K562 (cell line): ENCODE results near the gene KRTAP10-8. TPM values are rescaled to one million over a fixed set of nuclear protein-coding genes. Genes with fewer than 3 reads are reported as not detected.

Experiments
- ATAC-seq: fragments of 200-7000 bp; cut with Tn5 transposase; 3 replicates; pipeline ENCODE4 v1.9.1; 2020; ENCODE audit warnings: moderate library complexity
- BruUV-seq: library from RNA; stranded (reverse); fragments of 400-500 nt; replicated peaks from 2 replicates; lab custom pipeline; 2021; lab: Mats Ljungman, UMichigan
- CTCF ChIA-PET: fragments of 300-600 bp; formaldehyde crosslinking; extraction: SDS; loops from one replicate; lab custom pipeline; 2021; ENCODE audit warnings: low intra/inter-chr PET ratio; lab: Yijun Ruan, JAX
- POLR2A ChIA-PET: fragments of 300-600, 350-650 bp; sonication (Branson Sonifier 250); formaldehyde crosslinking; extraction: SDS; loops from one replicate; lab custom pipeline; 2021; ENCODE audit warnings: antibody characterized with exemption, inconsistent platforms; lab: Yijun Ruan, JAX
- DNase-seq, 4 experiments: peaks; one replicate each; pipeline versions ENCODE4 v3.0.0 to v3.0.0-alpha.2; 2011 to 2018; ENCODE audit warnings: low spot score in 3 of 4, mixed read lengths in 3 of 4; ENCODE audit errors: extremely low read depth in 1 of 4
- FAIRE-seq: peaks from 2 replicates; lab custom pipeline; 2011; peaks lifted over from hg19 to GRCh38; lab: Jason Lieb, UNC
- H2AFZ ChIP-seq: 2 replicates; pipeline ENCODE4 v1.6.0; 2011; ENCODE audit warnings: low read depth, low read length, control low read depth, inconsistent platforms
- H3K27ac ChIP-seq: fragments of 200-600 bp; 3 replicates; pipeline ENCODE4 v1.8.0; 2011; ENCODE audit warnings: low read depth, mild to moderate bottlenecking, control low read depth, inconsistent platforms, low read length, moderate library complexity, mixed read lengths; ENCODE audit errors: extremely low read depth
- H3K27me3 ChIP-seq, 2 experiments: fragments of 300-600 bp in 1 of 2; 2 replicates in 1 of 2; 3 replicates in 1 of 2; pipeline versions ENCODE4 v1.6.0 to v1.8.0; 2011; ENCODE audit warnings: inconsistent platforms in 2 of 2, low read length in 2 of 2, mild to moderate bottlenecking in 1 of 2, mixed read lengths in 1 of 2, moderate library complexity in 1 of 2; ENCODE audit not compliant: control insufficient read depth in 2 of 2, insufficient read depth in 2 of 2
- H3K36me3 ChIP-seq: fragments of 300-600 bp; 3 replicates; pipeline ENCODE4 v1.8.0; 2011; ENCODE audit warnings: mild to moderate bottlenecking, low read length, inconsistent platforms; ENCODE audit not compliant: control insufficient read depth, insufficient read depth
- H3K4me1 ChIP-seq, 2 experiments: fragments of 200-600 bp in 1 of 2; replicated peaks in 1 of 2; 2 replicates in 1 of 2; 3 replicates in 1 of 2; pipeline versions ENCODE4 v1.5.1 to v1.8.0; 2011; ENCODE audit warnings: inconsistent platforms in 2 of 2, low read length in 2 of 2, mild to moderate bottlenecking in 1 of 2, mixed read lengths in 1 of 2, moderate library complexity in 1 of 2; ENCODE audit not compliant: control insufficient read depth in 2 of 2, insufficient read depth in 2 of 2
- H3K4me2 ChIP-seq: 2 replicates; pipeline ENCODE4 v1.6.1; 2011; ENCODE audit warnings: low read length, control low read depth, inconsistent platforms, mixed read lengths; ENCODE audit not compliant: insufficient read depth
- H3K4me3 ChIP-seq: fragments of 200-600 bp; sonication (generic), shearing (Covaris generic); 2 replicates; pipeline ENCODE4 v1.5.1; 2016; ENCODE audit warnings: control low read depth, inconsistent platforms
- H3K79me2 ChIP-seq: fragments of 200-600 bp; 3 replicates; pipeline ENCODE4 v1.8.0; 2011; ENCODE audit warnings: low read length, inconsistent platforms; ENCODE audit not compliant: control insufficient read depth, insufficient read depth
- H3K9ac ChIP-seq, 2 experiments: 2 replicates each; pipeline versions ENCODE4 v1.6.0 to v1.6.1; 2011; ENCODE audit warnings: low read depth in 2 of 2, low read length in 2 of 2, control low read depth in 1 of 2, inconsistent platforms in 1 of 2, mild to moderate bottlenecking in 1 of 2, mixed read lengths in 1 of 2; ENCODE audit not compliant: insufficient read depth in 1 of 2
- H3K9me1 ChIP-seq: one replicate; pipeline ENCODE4 v1.6.0; 2011; ENCODE audit warnings: inconsistent platforms, mild to moderate bottlenecking, low read length, moderate library complexity; ENCODE audit not compliant: control insufficient read depth, insufficient read depth
- H3K9me3 ChIP-seq: replicated peaks from 2 replicates; pipeline ENCODE4 v1.5.1; 2011; ENCODE audit warnings: low read depth, low read length, inconsistent platforms; ENCODE audit not compliant: control insufficient read depth, insufficient read depth
- H4K20me1 ChIP-seq: replicated peaks from 2 replicates; pipeline ENCODE4 v1.6.1; 2011; ENCODE audit warnings: low read length, inconsistent platforms, mixed read lengths; ENCODE audit not compliant: control insufficient read depth, insufficient read depth
- AFF1 ChIP-seq, 2 experiments: fragments of 450-650 bp; IDR thresholded peaks; 2 replicates each; pipeline ENCODE4 v1.6.1; 2018; ENCODE audit warnings: mild to moderate bottlenecking in 2 of 2, low read depth in 1 of 2; ENCODE audit not compliant: partially characterized antibody in 2 of 2
- BRF1 ChIP-seq: IDR thresholded peaks from 3 replicates; pipeline ENCODE4 v1.6.1; 2011; ENCODE audit warnings: borderline replicate concordance, mild to moderate bottlenecking; ENCODE audit not compliant: insufficient read length; ENCODE audit errors: extremely low read depth
- ZNF77 ChIP-seq: fragments of 250-450 bp; sonication (Bioruptor Pico); IDR thresholded peaks from 2 replicates; pipeline ENCODE4 v1.5.0; 2020
- WGBS: fragments of 100-300 bp; shearing (Covaris generic); methylation state at CpG from one replicate; pipeline ENCODE4 v1.1.6; 2016; ENCODE audit warnings: low coverage, mixed read lengths; ENCODE audit not compliant: insufficient coverage; ENCODE audit errors: missing lambda C conversion rate; 5-methylcytosine and 5-hydroxymethylcytosine counted together
- in situ Hi-C: fragments of 300-500 bp; cut with MboI; formaldehyde crosslinking; loops from 4 replicates; pipeline ENCODE4 v1.15.0; 2018; ENCODE audit warnings: inconsistent platforms, mixed read lengths
- intact Hi-C: fragments of 100-400 bp; cut with micrococcal nuclease; formaldehyde crosslinking; loops from 2 replicates; pipeline ENCODE4 v1.14.2; 2022
- polyA plus RNA-seq, 8 experiments: library from polyadenylated mRNA; depleted of rRNA in 4 of 8; stranded (reverse) in 5 of 8; unstranded in 3 of 8; fragments of >200 nt; fragmentation: Nextera tagmentation in 2 of 8; fragmentation: Illumina TruSeq in 1 of 8; extraction: Ambion mirVana in 2 of 8; extraction: Trizol in 1 of 8; gene quantifications; 2 replicates each; pipeline versions ENCODE4 v1.2.1 to v1.2.3, GENCODE V29; 2011 to 2014; ENCODE audit warnings: inconsistent platforms in 1 of 8, missing spikeins in 1 of 8
- total RNA-seq, 7 experiments: library from RNA; depleted of rRNA in 6 of 7; stranded (reverse); fragments of >200 nt in 6 of 7; fragmentation: Illumina TruSeq in 2 of 7; extraction: Trizol in 2 of 7; gene quantifications; 2 replicates each; pipeline versions ENCODE4 v1.2.1 to v1.2.3, GENCODE V29; 2011 to 2021; ENCODE audit warnings: low replicate concordance in 1 of 7

The KRTAP10-8 gene
- total and polyA plus RNA-seq, 9 of the 15 experiments (the other 6 are each of a cell fraction or from before 2014, with no cell fraction given) = not detected

DNA sequence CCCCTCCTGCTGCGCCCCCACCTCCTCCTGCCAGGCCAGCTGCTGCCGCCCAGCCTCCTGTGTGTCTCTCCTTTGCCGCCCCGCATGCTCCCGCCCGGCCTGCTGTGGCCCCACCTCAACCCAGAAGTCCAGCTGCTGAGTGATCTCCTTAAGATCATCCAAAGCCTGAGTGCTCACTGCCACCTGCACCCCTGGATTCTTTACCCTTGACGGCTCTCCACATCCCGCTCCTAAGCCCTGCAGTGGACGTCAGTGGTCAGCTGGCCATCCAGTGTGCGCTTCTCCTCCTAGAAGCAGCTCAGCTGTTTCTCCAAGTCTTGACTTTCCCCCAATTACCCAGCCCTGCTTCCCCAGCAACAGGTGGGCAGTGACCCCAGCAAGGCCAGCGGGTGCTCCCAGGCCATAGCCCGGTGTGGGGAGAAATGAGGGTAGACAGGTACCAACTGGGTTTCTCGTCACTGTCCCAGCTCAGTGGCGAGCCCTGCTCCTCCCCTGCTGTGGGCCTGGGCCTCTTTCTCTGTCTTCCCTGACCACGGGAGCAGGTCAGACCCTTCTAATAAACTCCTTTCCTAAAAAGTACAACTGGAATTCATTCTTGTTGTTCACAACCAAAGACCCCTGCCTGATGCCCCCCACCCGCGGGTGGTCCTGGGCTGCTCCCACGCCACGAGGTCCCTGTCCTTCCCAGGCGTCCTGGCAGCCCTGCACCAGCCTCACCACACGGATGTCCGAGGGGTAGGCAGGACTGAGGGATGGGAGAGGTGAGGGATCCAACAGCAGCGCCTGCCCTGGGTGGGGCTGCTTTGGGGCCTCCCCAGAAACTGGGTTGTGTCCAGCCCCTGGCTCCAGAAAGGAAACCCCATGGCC, 10.1 kb upstream of the KRTAP10-8 start:
- intact Hi-C loops (no loop called here), in situ Hi-C loops (no loop called here)
- H3K4me2 ChIP-seq = no peak overlapping the region
- FAIRE-seq (no peak), DNase-seq (no peak), ATAC-seq (no peak)
- H3K9me3 ChIP-seq = no peaks in the 10 kb centered on the region
- TF ChIP-seq BRF1 (no peak), ZNF77 (CRISPR knock-in tag) (no peak), AFF1 (IDR thresholded peaks at IDR 0.05; ENCODE audit: low read depth in 1 of 2, partially characterized antibody in 2 of 2) (no peak)
- H3K27me3 ChIP-seq = peaks cover 9 to 43% of the 10 kb centered on the region in 2 experiments
- H3K4me1 ChIP-seq = peaks cover 0 to 16% of the 10 kb centered on the region in 2 experiments; a peak in 1 of 5 replicates
- H3K27ac ChIP-seq = no peak overlapping the region
- no TSS peak for BruUV-seq
- no peak overlapping the region for H3K9ac ChIP-seq
- H2AFZ ChIP-seq = no peak overlapping the region
- H3K79me2 ChIP-seq = no peaks in the 10 kb centered on the region
- H3K4me3 ChIP-seq = no peak overlapping the region
- no peaks in the 10 kb centered on the region for H4K20me1 ChIP-seq
- CTCF ChIA-PET = no interaction called here
- POLR2A ChIA-PET = interaction anchor here (0.6 to 0.9 kb wide), 3 partner anchors 8 to 93 kb away, joined by 3 to 4 read pairs (median 3); no protein-coding TSS in a partner anchor
- H3K9me1 ChIP-seq = no peaks in the 10 kb centered on the region
- H3K36me3 ChIP-seq = no peaks in the 10 kb centered on the region
- WGBS = 2% methylated on average over 19 of the region's 23 CpGs
